HEK293 (cell line): ENCODE results near the gene TSPAN10.

Source experiments
- YY1 ChIP-seq: fragments of 450-650 bp; formaldehyde crosslinking; IDR thresholded peaks from 2 replicates; pipeline ENCODE4 v1.5.1; 2018; ENCODE audit warnings: missing biosample characterization, missing genetic modification characterization
- ZBTB17 ChIP-seq: fragments of 450-650 bp; formaldehyde crosslinking; IDR thresholded peaks from 2 replicates; pipeline ENCODE4 v1.5.1; 2016; ENCODE audit warnings: missing biosample characterization, missing genetic modification characterization
- ZNF112 ChIP-seq: fragments of 450-650 bp; formaldehyde crosslinking; IDR thresholded peaks from 2 replicates; pipeline ENCODE4 v1.5.0; 2017; ENCODE audit warnings: missing biosample characterization, missing genetic modification characterization
- ZNF19 ChIP-seq: fragments of 450-650 bp; formaldehyde crosslinking; IDR thresholded peaks from 2 replicates; pipeline ENCODE4; 2016; ENCODE audit warnings: missing biosample characterization, missing genetic modification characterization, low read depth
- ZNF416 ChIP-seq: fragments of 450-650 bp; formaldehyde crosslinking; IDR thresholded peaks from 2 replicates; pipeline ENCODE4 v1.5.1; 2016; ENCODE audit warnings: missing biosample characterization, missing genetic modification characterization
- ZNF561 ChIP-seq: fragments of 450-650 bp; IDR thresholded peaks from 2 replicates; pipeline ENCODE4 v1.5.1; 2018; ENCODE audit warnings: missing biosample characterization, missing genetic modification characterization, borderline replicate concordance
- ZNF629 ChIP-seq: fragments of 450-650 bp; formaldehyde crosslinking; IDR thresholded peaks from 2 replicates; pipeline ENCODE4 v1.5.1; 2017; ENCODE audit warnings: missing biosample characterization, missing genetic modification characterization
- ZNF76 ChIP-seq: fragments of 450-650 bp; formaldehyde crosslinking; IDR thresholded peaks from 2 replicates; pipeline ENCODE4; 2016; ENCODE audit warnings: low read depth, missing biosample characterization, missing genetic modification characterization, borderline replicate concordance
- TF ChIP-seq, protein P1 (sequence below): fragments of 450-650 bp; formaldehyde crosslinking; IDR thresholded peaks from 2 replicates; pipeline ENCODE4 v1.5.1; 2016; ENCODE audit warnings: missing biosample characterization, missing genetic modification characterization, low read depth
- TF ChIP-seq, protein P2 (sequence below): fragments of 450-650 bp; formaldehyde crosslinking; IDR thresholded peaks from 2 replicates; pipeline ENCODE4 v1.5.1; 2016; ENCODE audit warnings: missing biosample characterization, missing genetic modification characterization
- TF ChIP-seq, protein P3 (sequence below): fragments of 450-650 bp; formaldehyde crosslinking; optimal IDR thresholded peaks from 2 replicates; pipeline ENCODE3; 2016; ENCODE audit warnings: missing biosample characterization, mild to moderate bottlenecking, missing genetic modification characterization
- TF ChIP-seq, protein P4 (sequence below): fragments of 450-650 bp; formaldehyde crosslinking; IDR thresholded peaks from 2 replicates; pipeline ENCODE4 v1.5.1; 2016; ENCODE audit warnings: missing biosample characterization, missing genetic modification characterization

DNA sequence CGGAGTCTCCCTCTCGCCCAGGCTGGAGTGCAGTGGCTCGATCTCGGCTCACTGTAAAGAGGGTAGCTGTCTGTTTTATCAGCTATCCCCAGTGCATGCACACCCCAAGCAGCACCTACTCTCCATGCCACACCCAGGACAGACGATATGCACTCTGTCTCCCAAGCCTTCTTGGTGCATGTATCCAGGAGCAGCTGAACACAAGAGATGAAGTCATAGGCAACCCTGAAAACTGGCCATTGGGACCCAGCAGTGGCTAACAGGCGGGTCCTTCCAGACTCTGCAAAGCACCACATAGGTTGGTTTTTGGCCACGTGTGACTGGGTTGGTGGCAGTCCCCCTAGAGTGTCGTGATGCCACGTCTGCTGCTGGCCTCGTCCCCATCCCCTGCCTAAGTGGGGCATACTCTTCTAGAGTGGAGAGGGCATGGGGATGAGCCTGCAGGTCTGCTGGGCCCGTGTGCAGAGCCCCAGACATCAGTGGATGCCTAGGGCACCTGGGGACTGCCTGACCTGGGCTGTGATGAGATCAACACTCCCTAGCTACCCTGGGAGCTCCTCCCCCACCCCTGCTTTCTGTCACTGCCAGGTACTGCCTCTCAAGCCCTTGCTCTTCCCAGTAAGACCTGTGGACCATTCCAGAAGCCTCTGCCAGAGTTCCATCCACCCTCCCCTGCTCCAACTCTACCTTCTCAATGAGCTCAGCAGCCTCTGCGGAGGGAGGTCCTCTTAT is 10.0 kb downstream of the TSPAN10 start:
- TF ChIP-seq ZNF19 (tag by site-specific recombination): no peak
- TF ChIP-seq, protein P1, sequence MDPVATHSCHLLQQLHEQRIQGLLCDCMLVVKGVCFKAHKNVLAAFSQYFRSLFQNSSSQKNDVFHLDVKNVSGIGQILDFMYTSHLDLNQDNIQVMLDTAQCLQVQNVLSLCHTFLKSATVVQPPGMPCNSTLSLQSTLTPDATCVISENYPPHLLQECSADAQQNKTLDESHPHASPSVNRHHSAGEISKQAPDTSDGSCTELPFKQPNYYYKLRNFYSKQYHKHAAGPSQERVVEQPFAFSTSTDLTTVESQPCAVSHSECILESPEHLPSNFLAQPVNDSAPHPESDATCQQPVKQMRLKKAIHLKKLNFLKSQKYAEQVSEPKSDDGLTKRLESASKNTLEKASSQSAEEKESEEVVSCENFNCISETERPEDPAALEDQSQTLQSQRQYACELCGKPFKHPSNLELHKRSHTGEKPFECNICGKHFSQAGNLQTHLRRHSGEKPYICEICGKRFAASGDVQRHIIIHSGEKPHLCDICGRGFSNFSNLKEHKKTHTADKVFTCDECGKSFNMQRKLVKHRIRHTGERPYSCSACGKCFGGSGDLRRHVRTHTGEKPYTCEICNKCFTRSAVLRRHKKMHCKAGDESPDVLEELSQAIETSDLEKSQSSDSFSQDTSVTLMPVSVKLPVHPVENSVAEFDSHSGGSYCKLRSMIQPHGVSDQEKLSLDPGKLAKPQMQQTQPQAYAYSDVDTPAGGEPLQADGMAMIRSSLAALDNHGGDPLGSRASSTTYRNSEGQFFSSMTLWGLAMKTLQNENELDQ (tag by site-specific recombination): no peak
- TF ChIP-seq, protein P2, sequence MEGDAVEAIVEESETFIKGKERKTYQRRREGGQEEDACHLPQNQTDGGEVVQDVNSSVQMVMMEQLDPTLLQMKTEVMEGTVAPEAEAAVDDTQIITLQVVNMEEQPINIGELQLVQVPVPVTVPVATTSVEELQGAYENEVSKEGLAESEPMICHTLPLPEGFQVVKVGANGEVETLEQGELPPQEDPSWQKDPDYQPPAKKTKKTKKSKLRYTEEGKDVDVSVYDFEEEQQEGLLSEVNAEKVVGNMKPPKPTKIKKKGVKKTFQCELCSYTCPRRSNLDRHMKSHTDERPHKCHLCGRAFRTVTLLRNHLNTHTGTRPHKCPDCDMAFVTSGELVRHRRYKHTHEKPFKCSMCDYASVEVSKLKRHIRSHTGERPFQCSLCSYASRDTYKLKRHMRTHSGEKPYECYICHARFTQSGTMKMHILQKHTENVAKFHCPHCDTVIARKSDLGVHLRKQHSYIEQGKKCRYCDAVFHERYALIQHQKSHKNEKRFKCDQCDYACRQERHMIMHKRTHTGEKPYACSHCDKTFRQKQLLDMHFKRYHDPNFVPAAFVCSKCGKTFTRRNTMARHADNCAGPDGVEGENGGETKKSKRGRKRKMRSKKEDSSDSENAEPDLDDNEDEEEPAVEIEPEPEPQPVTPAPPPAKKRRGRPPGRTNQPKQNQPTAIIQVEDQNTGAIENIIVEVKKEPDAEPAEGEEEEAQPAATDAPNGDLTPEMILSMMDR (tag by site-specific recombination): no peak
- TF ChIP-seq, protein P3, sequence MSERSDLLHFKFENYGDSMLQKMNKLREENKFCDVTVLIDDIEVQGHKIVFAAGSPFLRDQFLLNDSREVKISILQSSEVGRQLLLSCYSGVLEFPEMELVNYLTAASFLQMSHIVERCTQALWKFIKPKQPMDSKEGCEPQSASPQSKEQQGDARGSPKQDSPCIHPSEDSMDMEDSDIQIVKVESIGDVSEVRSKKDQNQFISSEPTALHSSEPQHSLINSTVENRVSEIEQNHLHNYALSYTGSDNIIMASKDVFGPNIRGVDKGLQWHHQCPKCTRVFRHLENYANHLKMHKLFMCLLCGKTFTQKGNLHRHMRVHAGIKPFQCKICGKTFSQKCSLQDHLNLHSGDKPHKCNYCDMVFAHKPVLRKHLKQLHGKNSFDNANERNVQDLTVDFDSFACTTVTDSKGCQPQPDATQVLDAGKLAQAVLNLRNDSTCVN (tag by site-specific recombination): no peak
- TF ChIP-seq ZNF629: no peak
- no peak for TF ChIP-seq YY1 (tag by site-specific recombination)
- no peak for TF ChIP-seq ZNF76 (tag by site-specific recombination)
- TF ChIP-seq, protein P4, sequence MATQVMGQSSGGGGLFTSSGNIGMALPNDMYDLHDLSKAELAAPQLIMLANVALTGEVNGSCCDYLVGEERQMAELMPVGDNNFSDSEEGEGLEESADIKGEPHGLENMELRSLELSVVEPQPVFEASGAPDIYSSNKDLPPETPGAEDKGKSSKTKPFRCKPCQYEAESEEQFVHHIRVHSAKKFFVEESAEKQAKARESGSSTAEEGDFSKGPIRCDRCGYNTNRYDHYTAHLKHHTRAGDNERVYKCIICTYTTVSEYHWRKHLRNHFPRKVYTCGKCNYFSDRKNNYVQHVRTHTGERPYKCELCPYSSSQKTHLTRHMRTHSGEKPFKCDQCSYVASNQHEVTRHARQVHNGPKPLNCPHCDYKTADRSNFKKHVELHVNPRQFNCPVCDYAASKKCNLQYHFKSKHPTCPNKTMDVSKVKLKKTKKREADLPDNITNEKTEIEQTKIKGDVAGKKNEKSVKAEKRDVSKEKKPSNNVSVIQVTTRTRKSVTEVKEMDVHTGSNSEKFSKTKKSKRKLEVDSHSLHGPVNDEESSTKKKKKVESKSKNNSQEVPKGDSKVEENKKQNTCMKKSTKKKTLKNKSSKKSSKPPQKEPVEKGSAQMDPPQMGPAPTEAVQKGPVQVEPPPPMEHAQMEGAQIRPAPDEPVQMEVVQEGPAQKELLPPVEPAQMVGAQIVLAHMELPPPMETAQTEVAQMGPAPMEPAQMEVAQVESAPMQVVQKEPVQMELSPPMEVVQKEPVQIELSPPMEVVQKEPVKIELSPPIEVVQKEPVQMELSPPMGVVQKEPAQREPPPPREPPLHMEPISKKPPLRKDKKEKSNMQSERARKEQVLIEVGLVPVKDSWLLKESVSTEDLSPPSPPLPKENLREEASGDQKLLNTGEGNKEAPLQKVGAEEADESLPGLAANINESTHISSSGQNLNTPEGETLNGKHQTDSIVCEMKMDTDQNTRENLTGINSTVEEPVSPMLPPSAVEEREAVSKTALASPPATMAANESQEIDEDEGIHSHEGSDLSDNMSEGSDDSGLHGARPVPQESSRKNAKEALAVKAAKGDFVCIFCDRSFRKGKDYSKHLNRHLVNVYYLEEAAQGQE (tag by site-specific recombination): no peak
- TF ChIP-seq ZNF112: no peak
- no peak for TF ChIP-seq ZNF416 (tag by site-specific recombination)
- no peak for TF ChIP-seq ZNF561
- TF ChIP-seq ZBTB17 (tag by site-specific recombination): no peak
